Measurements from ENCODE around the gene PBX1.

The PBX1 gene

DNA sequence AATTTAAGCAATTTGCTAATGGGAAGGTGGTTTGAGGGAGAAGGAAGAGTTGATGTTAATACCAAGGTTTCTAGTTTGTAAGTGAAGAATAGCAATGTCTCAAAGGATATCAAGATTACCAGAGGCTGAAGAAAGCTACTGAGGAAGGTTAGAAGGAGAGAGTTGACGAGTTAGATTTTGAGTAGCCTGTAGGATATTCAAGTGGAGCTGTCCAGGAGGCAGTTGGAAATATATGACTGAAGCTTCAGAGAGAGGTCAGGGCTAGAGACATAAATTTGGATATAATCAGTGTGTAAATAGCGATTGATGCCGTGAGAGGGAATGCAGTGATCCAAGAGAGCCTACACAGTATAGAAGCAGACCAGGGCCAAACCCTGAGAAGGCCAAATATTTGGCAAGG lies 48.4 kb downstream of the PBX1 start:
- no peak for DNase-seq (ENCODE audit: low read depth)
- TF ChIP-seq, protein P1, sequence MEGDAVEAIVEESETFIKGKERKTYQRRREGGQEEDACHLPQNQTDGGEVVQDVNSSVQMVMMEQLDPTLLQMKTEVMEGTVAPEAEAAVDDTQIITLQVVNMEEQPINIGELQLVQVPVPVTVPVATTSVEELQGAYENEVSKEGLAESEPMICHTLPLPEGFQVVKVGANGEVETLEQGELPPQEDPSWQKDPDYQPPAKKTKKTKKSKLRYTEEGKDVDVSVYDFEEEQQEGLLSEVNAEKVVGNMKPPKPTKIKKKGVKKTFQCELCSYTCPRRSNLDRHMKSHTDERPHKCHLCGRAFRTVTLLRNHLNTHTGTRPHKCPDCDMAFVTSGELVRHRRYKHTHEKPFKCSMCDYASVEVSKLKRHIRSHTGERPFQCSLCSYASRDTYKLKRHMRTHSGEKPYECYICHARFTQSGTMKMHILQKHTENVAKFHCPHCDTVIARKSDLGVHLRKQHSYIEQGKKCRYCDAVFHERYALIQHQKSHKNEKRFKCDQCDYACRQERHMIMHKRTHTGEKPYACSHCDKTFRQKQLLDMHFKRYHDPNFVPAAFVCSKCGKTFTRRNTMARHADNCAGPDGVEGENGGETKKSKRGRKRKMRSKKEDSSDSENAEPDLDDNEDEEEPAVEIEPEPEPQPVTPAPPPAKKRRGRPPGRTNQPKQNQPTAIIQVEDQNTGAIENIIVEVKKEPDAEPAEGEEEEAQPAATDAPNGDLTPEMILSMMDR (IDR thresholded peaks at IDR 0.05; ENCODE audit: low read depth, low read length, missing control alignments), result no peak
- no peak overlapping the region for H3K4me3 ChIP-seq (ENCODE audit: low read depth, low read length)

DNA sequence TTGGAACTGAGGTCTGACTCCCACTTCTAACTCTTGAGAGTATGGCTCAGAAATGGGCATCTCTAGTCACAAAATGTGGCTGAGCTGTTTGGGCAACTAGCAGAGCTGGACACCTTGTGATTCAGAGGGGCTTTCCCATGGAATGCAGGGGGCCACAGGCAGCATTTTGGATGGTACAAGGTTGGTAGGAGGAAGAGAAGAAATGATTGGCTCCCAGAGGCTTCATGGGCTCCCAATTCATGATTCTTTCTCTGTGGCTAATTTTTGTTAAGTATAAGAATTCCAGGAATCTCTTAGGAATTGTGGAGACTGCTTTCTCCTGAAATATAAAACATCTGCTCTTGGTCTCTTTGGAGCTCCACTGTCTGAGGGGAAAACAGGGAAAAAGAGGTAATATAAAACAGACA lies 49.7 kb downstream of the PBX1 start:
- no peak overlapping the region for H3K4me3 ChIP-seq (ENCODE audit: low read depth, low read length)
- no peak for DNase-seq (ENCODE audit: low read depth)
- TF ChIP-seq, protein P1 (IDR thresholded peaks at IDR 0.05; ENCODE audit: low read depth, low read length, missing control alignments), result no peak

DNA sequence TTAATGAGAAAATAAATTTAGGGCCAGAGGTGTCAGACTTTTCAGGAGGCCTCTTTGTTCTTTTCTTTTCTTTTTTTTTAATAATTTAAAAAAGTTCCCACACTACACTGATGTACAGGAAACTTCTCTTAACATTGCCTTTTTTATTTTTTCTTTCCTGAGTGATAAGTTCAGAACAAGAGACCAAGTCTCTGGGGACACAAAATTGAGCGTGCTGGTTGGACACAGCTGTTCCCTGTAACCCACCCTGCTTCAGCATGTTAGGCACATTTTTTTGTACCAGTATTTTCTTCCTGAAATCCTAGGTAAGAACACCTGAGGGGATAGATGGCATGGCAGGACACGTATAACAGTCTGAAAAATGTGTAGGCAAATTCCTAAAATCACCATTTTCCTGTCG lies 50.1 kb downstream of the PBX1 start:
- H3K4me3 ChIP-seq (ENCODE audit: low read depth, low read length), result no peak overlapping the region
- no peak for DNase-seq (ENCODE audit: low read depth)
- TF ChIP-seq, protein P1 (IDR thresholded peaks at IDR 0.05; ENCODE audit: low read depth, low read length, missing control alignments), result no peak

DNA sequence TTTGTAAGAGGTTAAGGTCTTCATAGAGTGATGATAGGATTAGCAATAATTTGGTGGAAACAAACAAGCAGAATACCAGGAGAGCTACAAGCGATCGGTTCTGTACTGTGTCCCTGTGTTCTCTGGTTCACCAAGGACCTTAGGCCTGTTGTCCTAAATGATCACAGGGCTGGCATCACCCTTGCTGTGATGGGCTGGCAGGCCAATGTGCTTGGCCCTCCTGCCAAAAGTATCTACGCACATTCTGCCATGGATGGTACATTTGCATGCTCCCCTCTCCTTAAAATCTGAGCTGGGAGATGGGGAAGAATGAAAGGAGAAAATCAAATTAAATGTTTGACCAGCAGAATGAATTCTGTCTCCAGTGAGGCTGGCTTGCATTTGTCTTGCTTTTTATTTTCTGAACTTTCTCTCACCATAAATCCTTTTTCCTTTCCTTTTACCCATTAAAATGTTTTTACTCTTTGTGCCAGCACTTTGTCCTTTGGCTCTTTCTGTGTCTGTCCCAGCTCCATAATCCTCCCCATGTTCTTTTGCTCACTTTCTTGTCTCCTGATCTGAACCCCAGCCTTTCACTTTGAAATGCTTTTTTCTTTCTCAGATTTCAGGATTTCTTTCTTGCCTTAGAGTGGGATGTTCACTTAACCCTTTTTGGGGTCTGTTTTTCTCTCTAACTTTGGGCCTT lies 51.7 kb downstream of the PBX1 start:
- TF ChIP-seq, protein P1 (IDR thresholded peaks at IDR 0.05; ENCODE audit: low read depth, low read length, missing control alignments), result no peak
- H3K4me3 ChIP-seq (ENCODE audit: low read depth, low read length), result no peak overlapping the region
- no peak for DNase-seq (ENCODE audit: low read depth)

DNA sequence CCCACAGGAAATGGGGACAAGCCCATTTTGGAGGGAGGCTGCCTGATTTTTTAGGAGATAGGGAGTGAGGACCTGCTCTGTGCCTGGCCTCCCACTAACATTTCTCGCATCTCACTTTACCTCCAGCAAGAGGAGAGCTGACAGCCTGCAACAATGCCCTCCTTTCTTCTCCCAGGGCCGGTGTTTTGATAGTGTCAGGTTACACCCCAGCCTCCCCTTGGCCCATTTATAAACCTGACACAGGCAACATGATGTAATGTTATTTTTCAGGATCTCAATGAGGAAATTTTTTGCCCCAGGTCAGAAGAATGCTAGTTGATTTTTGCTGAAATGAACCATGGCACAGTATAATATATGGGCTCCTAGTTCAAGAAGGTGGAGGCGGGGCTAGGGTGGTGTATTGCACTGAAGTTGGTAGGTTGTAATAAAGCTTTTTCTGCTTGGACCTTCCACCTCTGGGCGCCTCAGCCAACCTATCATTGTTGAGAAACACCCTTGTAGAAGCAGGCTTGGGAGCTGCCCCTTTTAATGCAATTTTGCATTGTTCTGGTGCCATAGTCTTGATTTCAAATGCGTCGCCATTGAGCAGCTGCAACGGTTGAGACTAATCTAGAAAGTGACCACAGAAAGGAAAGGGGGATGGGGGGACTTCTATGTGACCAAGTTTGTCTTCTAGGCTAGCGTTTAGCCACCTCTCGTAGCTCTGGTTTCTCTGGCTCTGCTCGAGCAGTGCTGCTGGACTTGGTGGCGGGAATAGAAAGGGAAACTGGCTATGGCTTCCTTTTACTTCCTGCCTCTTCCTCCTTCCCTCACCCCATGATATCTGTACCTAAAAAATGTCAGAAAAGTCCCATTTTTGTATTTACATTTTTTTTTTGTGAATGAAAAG lies 53.0 kb downstream of the PBX1 start:
- TF ChIP-seq, protein P1 (IDR thresholded peaks at IDR 0.05; ENCODE audit: low read depth, low read length, missing control alignments), result no peak
- DNase-seq (ENCODE audit: low read depth), result no peak
- H3K4me3 ChIP-seq (ENCODE audit: low read depth, low read length), result no peak overlapping the region

DNA sequence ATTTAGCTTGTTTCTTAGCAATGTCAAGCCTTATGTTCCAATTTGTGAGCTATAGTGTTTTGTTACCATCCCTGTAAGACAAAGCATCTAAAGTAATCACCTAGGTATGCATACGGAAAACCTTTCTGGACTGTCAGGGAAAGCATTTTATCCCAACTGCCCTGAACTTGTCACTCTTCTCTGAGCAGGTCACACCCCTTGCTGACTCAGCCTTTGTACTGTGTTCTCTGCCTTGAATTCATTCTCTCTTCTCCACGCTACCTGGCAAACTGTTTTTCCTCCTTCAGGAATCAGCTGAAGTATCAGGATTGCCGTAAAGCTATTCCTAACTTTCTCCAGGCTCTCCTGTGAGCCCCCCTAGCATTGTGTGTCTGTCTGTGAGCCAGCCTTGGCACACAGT lies 54.2 kb downstream of the PBX1 start:
- no peak overlapping the region for H3K4me3 ChIP-seq (ENCODE audit: low read depth, low read length)
- TF ChIP-seq, protein P1 (IDR thresholded peaks at IDR 0.05; ENCODE audit: low read depth, low read length, missing control alignments), result no peak
- DNase-seq (ENCODE audit: low read depth), result no peak
